ENCODE results near the gene RPN2.

RPN2 gene

DNA sequence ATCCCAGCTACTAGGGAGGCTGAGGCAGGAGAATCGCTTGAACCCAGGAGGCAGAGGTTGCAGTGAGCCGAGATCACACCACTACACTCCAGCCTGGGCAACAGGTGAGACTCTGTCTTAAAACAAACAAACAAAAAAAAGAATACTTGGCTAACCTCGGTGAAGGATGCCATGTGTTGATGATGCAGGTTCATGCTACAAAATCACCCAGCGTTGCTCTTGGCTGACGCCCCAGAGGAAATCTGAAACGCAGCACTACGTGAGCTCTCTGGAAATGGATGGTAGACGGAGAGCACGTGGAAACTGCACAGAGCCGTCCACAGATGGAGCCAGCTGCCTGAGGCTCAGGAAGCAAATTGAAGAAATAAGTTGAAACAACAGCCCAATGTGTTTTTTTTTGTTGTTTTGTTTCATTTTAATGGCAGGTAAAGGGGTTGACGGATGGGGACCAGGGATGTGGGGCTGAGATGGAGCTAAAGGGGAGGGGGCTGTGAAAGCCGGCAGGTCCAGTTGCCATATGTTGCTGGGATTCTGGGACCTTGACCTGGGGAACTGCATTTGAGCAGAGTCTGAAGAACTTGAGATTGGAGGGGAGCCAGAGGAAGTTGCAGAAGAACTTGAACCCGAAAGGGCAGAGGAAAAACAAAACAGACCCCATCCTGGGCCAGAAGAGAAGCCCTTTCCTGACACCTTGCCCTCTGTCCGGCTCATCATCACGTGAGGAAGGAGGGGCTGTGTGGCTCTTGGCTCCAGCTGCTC is 97.5 kb downstream of the RPN2 start:
- TF ChIP-seq FOXP2 (optimal IDR thresholded peaks at IDR 0.05; ENCODE audit: borderline replicate concordance, extremely low read depth, extremely low read length, insufficient read depth): peak; percentile 34
- TF ChIP-seq POLR2AphosphoS5 (IDR thresholded peaks at IDR 0.05; ENCODE audit: low read depth, low read length): no peak

DNA sequence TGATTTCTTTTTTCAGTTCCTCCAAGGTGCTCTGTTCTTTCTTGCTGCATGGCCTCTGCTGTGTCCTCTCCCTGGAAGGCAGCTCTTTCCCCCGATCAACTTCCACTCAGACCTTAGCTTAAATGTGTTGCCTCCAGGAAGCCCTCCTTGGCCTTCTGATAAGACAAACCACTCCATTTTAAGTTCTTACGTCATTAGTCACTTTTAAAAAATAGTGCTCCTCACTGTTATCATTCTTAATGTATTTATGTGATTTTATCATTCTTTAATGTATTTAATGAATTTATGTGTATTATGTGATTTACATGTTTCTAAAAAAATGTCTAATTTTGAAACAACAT is 98.1 kb downstream of the RPN2 start:
- TF ChIP-seq FOXP2 (optimal IDR thresholded peaks at IDR 0.05; ENCODE audit: borderline replicate concordance, extremely low read depth, extremely low read length, insufficient read depth) (no peak), POLR2AphosphoS5 (IDR thresholded peaks at IDR 0.05; ENCODE audit: low read depth, low read length) (no peak), SIN3A (IDR thresholded peaks at IDR 0.05; ENCODE audit: borderline replicate concordance, insufficient read depth, low read length) (no peak), TAF1 (IDR thresholded peaks at IDR 0.05; ENCODE audit: borderline replicate concordance, insufficient read depth, low read length) (no peak)
- TF ChIP-seq, protein P1, sequence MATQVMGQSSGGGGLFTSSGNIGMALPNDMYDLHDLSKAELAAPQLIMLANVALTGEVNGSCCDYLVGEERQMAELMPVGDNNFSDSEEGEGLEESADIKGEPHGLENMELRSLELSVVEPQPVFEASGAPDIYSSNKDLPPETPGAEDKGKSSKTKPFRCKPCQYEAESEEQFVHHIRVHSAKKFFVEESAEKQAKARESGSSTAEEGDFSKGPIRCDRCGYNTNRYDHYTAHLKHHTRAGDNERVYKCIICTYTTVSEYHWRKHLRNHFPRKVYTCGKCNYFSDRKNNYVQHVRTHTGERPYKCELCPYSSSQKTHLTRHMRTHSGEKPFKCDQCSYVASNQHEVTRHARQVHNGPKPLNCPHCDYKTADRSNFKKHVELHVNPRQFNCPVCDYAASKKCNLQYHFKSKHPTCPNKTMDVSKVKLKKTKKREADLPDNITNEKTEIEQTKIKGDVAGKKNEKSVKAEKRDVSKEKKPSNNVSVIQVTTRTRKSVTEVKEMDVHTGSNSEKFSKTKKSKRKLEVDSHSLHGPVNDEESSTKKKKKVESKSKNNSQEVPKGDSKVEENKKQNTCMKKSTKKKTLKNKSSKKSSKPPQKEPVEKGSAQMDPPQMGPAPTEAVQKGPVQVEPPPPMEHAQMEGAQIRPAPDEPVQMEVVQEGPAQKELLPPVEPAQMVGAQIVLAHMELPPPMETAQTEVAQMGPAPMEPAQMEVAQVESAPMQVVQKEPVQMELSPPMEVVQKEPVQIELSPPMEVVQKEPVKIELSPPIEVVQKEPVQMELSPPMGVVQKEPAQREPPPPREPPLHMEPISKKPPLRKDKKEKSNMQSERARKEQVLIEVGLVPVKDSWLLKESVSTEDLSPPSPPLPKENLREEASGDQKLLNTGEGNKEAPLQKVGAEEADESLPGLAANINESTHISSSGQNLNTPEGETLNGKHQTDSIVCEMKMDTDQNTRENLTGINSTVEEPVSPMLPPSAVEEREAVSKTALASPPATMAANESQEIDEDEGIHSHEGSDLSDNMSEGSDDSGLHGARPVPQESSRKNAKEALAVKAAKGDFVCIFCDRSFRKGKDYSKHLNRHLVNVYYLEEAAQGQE (IDR thresholded peaks at IDR 0.05; ENCODE audit: insufficient read depth in 1 of 2, low read depth in 2 of 2, low read length in 2 of 2): no peak

DNA sequence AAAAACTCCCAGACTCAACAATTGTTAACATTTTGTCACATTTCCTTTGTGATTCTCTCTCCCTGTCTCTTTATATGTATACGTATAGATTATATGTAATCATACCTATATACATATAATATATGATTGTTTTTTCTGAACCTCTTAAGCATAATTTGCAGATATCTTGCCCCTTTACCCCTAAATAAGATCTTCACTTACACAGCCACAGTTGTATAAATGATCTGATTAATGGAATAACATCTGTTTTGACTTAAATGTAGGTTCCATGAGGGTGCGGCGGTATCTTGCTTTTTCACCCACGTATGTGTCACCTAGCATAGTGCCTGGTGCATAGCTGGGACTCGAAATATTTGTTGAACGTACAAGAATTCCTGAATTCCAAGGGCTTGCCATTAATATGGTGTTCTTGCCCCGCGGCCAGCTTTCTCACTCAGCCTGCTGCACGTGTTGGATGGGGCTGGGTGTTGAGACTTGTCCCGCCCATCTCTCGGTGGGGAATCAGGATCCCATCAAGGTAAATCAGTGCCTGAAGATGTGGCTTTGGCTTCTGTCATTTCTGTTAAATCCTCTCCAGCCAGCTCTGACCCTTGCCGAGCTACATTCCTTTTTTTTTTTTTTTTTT is 99.9 kb downstream of the RPN2 start:
- TF ChIP-seq POLR2AphosphoS5 (IDR thresholded peaks at IDR 0.05; ENCODE audit: low read depth, low read length) (no peak), FOXP2 (optimal IDR thresholded peaks at IDR 0.05; ENCODE audit: borderline replicate concordance, extremely low read depth, extremely low read length, insufficient read depth) (no peak), SIN3A (IDR thresholded peaks at IDR 0.05; ENCODE audit: borderline replicate concordance, insufficient read depth, low read length) (no peak), TAF1 (IDR thresholded peaks at IDR 0.05; ENCODE audit: borderline replicate concordance, insufficient read depth, low read length) (no peak)
- TF ChIP-seq, protein P1 (IDR thresholded peaks at IDR 0.05; ENCODE audit: insufficient read depth in 1 of 2, low read depth in 2 of 2, low read length in 2 of 2): no peak

DNA sequence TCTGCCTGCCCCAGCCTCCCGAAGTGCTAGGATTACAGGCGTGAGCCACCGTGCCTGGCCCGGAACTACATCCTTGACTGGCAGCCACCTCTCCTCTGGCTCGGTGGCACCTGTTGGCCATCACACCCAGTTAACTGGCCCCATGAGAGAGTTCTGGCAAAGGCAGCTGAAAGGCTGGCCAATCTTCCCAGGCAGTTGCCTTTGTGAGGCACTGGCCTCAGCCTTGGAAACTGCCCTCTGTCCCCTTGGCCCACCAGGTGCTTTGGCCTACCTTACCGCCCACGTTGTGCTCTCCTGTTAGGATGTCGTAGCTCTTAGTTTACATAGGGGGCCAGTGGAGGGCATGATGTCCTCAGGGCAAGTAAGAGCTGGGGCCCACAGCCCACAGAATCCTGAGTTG is 100.7 kb downstream of the RPN2 start:
- TF ChIP-seq TAF1 (IDR thresholded peaks at IDR 0.05; ENCODE audit: borderline replicate concordance, insufficient read depth, low read length) (no peak), SIN3A (IDR thresholded peaks at IDR 0.05; ENCODE audit: borderline replicate concordance, insufficient read depth, low read length) (no peak), POLR2AphosphoS5 (IDR thresholded peaks at IDR 0.05; ENCODE audit: low read depth, low read length) (no peak), FOXP2 (optimal IDR thresholded peaks at IDR 0.05; ENCODE audit: borderline replicate concordance, extremely low read depth, extremely low read length, insufficient read depth) (no peak)
- TF ChIP-seq, protein P1 (IDR thresholded peaks at IDR 0.05; ENCODE audit: insufficient read depth in 1 of 2, low read depth in 2 of 2, low read length in 2 of 2): no peak

DNA sequence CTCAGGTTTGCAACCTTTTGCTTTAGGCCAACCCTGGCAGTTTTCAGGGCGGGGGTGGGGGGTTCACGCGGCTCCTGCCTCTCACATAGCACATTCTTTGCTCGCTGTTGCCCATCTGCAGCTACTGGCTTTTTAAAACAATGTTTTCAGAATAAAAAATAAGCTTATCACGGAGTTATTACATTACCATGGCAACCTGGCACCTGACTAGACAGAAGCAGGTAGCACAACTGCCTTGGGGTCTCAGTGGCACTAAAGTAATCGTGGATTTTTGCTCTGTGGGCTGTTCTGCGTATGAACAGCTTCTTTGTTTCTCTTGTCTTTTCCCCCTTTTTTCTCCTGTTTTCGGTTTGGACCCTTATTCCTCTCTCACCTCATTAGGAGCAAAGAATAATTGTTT is 101.3 kb downstream of the RPN2 start:
- no peak for TF ChIP-seq POLR2AphosphoS5 (IDR thresholded peaks at IDR 0.05; ENCODE audit: low read depth, low read length)
- TF ChIP-seq, protein P1 (IDR thresholded peaks at IDR 0.05; ENCODE audit: insufficient read depth in 1 of 2, low read depth in 2 of 2, low read length in 2 of 2): no peak
- no peak for TF ChIP-seq SIN3A (IDR thresholded peaks at IDR 0.05; ENCODE audit: borderline replicate concordance, insufficient read depth, low read length)
- no peak for TF ChIP-seq TAF1 (IDR thresholded peaks at IDR 0.05; ENCODE audit: borderline replicate concordance, insufficient read depth, low read length)
- TF ChIP-seq FOXP2 (optimal IDR thresholded peaks at IDR 0.05; ENCODE audit: borderline replicate concordance, extremely low read depth, extremely low read length, insufficient read depth): no peak

Measured in PFSK-1 (cell line).